ENCODE results near the gene SMARCAL1.

SMARCAL1 gene

GRCh38 chr2:216392945-216393840 is 19.1 kb upstream of the SMARCAL1 start:
- DNase-seq: no peak

DNA sequence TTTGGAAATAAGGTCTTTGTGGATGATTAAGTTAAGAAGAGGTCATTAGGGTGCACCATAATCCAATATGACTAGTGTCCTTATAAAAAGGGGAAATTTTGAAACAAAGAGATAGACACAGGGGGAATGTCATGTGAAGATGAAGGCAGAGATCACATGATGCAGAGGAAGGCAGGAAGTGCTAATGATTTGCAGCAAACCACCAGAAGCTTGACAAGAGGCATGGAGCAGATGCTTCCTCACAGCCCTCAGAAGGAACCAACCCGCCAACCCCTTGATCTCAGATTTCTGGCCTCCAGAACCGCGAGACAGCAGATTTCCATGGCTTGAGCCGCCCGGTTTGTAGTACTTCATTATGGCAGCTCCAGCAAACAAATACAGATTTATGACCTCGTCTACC is 17.4 kb upstream of the SMARCAL1 start:
- DNase-seq: no peak

DNA sequence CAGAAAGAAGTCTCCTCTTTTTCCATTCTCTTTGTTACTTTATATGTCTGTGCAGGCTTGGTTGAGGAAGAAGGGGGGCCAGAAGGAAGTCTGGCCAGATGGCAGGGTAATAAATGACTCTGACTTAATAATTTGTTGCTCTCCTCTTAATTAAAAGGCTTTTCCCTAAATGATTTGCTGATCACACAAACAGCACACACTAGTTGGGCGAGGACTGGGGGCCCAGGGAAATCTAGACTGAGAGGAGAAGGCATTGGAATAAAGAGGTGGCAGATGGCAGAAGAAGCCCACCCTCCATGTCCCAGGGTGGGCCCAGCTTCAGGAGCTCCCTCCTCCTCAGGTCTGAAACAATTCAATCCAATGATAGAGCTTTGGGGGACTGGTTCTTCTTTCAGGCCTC is 12.7 kb upstream of the SMARCAL1 start:
- peak; percentile 38 for DNase-seq

- no peak for DNase-seq
Observed at GRCh38 chr2:216402751-216403150, 9.5 kb upstream of the SMARCAL1 start.

DNA sequence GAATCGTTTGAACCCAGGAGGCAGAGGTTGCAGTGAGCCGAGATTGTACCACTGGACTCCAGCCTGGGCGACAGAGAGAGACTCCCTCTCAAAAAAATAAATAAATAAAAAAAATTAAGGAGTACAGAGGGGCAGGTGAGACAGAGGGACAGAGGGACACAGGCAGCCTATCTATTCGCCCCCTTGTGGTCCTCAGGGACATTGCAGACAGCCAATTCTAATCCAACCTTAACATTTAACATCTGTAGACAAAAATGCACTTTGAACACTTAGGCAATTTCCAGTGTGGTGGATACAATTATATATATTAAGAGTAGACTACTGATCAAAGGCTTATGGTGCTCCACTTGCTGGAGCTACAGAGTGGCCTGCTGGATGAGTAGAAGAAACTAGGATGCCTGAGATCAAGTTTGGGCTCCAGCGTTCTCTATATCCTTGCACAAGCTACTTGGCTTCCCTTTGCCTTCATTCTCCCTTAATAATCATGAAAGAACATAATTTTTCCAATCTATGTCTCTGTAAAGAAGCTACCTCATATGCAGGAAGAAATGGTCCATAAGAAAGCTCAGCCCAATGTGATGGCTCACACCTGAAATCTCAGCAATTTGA is 8.2 kb upstream of the SMARCAL1 start:
- no peak for DNase-seq

DNA sequence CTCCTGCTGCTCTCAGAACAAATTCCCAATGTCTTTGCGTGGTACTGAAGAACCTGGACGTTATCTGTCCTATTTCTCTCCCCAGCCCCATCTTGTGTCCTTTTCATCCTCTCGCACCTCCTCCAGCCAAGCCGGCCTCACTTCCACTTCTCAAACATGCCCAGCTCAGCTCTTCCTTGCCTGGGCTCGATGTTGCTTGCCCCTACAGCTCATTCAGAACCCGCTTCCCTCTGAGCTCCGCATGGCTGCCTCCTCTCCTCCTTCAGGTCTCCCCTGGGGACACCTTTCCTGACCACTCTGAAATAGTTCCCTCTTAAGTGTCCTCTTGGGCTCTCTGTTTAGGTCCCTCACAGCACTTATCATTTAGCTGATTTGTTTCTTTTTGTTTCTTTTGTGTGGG is 6.7 kb upstream of the SMARCAL1 start:
- no peak for DNase-seq

DNA sequence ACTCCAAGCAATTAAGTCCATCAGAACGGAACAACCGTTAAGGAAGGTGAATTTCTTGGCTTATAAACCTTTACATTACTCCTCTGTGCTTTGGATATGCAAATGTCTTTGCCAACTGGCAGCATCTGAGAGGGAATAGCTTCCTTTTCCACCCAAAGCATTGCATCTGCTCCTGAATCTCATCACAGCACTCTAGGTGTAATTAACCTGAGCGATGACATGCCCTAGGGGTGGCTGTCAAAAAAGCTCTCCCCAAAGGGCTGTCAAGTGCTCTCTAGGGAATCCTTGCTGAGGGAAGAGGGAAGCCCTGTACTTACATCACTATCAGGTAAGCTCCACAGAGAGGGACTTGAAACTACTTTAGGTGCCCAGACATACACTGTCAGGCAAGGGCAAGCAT is 5.5 kb upstream of the SMARCAL1 start:
- no peak for DNase-seq

DNA sequence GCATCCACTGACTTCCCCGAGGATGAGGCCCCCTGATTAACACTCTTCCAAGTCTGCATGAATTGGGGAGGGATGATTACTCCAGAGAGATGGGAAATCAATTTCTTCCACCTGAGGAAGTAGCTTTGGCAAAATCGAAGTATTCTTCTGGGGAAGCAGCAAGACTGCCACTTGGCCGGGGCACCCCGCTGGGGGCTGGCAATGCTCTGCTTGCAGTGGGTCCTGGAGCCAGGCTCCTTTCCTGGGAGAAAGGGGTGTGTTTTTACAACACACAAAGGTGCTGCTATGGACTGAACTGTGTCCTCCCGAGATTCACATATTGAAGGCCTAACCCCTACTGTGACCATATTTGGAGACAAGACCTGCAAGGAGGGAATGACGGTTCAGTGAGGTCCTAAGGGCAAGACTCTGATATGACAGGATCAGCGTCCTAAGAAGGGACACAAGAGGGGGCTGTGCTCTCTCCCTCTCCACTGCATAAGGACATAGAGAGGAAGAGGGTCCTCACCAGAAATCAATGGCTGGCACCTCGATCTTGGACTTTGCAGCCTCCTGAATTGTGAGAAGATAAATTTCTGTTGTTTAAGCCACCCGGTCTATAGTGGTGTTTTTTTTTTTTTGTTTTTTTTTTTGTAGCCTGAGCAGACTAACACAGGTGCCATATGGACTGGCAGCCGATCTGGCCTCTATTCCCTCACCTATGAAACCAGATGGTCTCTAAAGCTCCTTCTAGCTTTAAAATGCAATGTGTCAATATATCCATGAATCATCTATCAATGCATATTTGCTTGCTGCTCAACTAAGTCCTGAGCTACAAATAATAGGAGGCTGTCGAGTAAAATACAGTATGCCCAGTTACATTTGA is 3.6 kb upstream of the SMARCAL1 start:
- peak; percentile 45 for DNase-seq

GRCh38 chr2:216410550-216410949 is 1.7 kb upstream of the SMARCAL1 start:
- no peak for DNase-seq

DNA sequence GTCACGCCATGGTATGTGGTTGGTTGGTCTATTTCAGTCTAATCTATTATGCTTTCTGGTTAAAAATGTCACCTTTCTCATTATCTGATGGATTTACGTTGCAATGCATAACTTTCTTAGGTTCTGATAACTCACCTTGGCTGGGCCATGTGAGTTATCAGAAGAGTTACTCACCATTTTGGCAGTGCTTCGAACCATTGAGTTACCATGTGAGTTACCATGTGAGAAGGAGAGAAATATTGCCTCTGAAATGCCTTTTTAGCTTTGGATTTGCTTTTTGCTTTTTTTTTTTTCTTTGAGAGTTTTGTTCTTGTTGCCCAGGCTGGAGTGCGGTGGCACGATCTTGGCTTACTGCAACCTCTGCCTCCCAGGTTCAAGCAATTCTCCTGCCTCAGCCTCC is 1.6 kb downstream of the SMARCAL1 start:
- DNase-seq: no peak

GRCh38 chr2:216414772-216415319 is 2.6 kb downstream of the SMARCAL1 start:
- DNase-seq: no peak

DNA sequence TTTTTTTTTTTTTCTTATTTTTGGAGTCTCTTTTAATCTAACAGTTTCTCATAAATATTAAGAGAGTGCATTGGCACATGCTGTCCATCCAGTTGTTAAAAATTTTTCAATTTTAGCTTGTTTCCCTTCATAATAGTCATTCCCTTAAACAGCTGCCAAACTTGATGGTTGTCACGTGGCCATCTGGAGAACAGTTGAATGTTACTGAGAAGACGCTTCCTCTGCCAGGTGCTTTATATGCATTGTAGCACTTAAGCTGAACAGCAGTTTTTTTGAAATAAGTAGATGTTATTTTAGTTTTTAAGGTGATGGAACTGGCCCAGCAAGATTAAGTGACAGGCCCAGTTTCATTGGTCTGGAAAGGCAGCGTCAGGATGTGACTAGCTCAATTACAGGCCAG is 3.3 kb downstream of the SMARCAL1 start:
- DNase-seq: no peak

- DNase-seq: no peak
Observed at GRCh38 chr2:216416571-216417307, 4.5 kb downstream of the SMARCAL1 start.

DNA sequence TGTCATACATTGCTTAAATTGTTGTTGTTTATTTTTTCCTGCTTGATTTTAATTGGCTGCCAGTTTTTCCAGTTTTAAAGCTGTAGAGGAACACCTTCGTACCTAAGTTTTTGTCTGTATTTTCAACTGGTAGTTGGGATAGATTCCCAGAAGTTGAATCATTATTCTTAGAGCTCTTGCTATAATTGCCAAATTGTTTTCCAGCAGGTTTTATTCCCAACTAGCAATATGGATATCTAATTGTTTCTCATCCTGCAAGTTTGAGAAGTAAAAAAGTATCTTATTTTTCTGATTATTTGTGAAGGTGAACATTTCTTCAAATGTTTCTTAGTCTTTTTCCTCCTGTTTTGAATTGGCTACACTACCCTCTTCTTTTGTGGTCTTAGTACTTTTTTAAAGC is 6.7 kb downstream of the SMARCAL1 start:
- DNase-seq: no peak

DNA sequence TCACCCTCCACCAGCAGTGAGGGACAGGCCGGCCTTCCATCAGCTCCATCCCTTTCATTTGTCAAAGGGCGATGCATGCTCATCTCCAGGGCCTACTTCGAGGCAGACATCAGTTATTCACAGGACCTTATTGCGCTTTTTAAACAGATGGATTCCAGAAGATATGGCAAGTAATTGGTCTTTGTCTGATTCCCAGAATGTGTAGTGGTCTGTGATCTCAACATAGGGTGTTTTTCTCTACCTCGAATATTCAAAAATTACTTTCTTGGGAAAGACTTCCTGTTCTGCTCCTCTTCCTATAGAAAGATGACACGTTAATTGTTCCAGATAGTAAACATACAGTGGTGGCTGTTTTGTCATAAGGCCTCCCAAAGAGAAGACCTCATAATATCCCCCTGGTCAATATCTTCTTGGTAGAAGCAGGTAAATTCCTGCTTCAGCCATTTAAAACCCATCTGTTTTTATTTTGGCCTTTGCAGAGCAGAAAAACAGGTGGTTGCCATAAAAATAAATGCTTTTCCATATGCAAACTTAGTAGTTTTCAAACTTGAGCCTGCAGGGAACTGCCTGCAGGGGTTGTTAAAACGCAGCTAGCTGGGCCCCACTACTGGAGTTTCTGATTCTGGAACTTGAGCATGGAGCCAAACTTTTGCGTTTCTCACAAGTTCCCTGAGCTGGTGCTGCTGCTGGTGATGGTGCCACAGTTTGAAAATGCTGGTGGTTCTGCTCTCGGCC is 8.2 kb downstream of the SMARCAL1 start:
- no peak for DNase-seq

- no peak for DNase-seq
Observed at GRCh38 chr2:216423071-216423470, 10.8 kb downstream of the SMARCAL1 start.

DNA sequence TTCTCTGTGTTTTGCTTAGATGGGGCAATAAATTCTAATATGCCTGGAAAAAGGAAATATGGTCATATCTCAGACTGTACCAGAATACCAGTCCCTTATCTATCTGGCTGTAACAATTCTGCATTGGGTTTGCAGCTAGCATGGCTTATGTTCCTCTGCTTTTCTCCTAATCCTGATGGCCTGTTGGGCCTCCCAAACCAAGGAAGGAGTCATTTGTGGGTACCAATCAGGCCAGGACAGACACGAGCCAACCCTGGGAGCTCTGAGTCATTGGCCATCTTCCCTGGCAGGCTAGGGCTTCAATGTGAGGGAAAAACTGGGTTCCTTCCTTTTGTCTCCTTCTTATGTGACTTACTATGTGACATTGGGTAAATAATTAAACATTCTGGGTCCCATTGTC is 12.0 kb downstream of the SMARCAL1 start:
- no peak for DNase-seq

GRCh38 chr2:216425008-216425787 is 12.9 kb downstream of the SMARCAL1 start:
- DNase-seq: no peak

GRCh38 chr2:216426166-216426777 is 14.0 kb downstream of the SMARCAL1 start:
- no peak for DNase-seq

GRCh38 chr2:216426938-216427337 is 14.7 kb downstream of the SMARCAL1 start:
- DNase-seq: no peak

Data from DMS 273 treated with DMSO at 0.1 percent for 48 hours (cell line).